Adrenal gland (tissue), 12 donors: ENCODE measurements around the gene PCDHA10. TPM values are rescaled to one million over a fixed set of nuclear protein-coding genes. Genes with fewer than 3 reads are reported as not detected.

Experiments used
- DNase-seq, 7 donors: peaks; one replicate each; pipeline ENCODE4 v3.0.0-alpha.2; 2019 to 2020
- H3K27ac ChIP-seq, 5 donors: fragments of 200-600 bp; sonication (generic) in 4 of 5; 1 replicate in 3 of 5; 2 replicates in 2 of 5; pipeline versions ENCODE4 v1.5.1 to v1.8.0; 2016 to 2020; ENCODE audit warnings: mild to moderate bottlenecking in 1 of 5
- H3K27me3 ChIP-seq: fragments of 200-600 bp; 2 replicates; pipeline ENCODE4 v1.8.0; 2021
- H3K36me3 ChIP-seq, 2 donors: fragments of 200-600 bp; replicated peaks in 1 of 2; 1 replicate in 1 of 2; 2 replicates in 1 of 2; pipeline versions ENCODE4 v1.5.1 to v1.8.0; 2018 to 2022
- H3K4me1 ChIP-seq, 2 donors: fragments of 200-600 bp; replicated peaks in 1 of 2; 1 replicate in 1 of 2; 2 replicates in 1 of 2; pipeline versions ENCODE4 v1.5.1 to v1.8.0; 2018 to 2021
- H3K4me3 ChIP-seq, 4 donors: fragments of 200-600 bp; sonication (generic) in 3 of 4; one replicate each; pipeline ENCODE4 v1.5.1; 2016 to 2018
- H3K9me3 ChIP-seq, 3 donors: fragments of 200-600 bp; sonication (generic) in 1 of 3; replicated peaks in 1 of 3; 1 replicate in 2 of 3; 2 replicates in 1 of 3; pipeline versions ENCODE4 v1.5.1 to v1.8.0; 2016 to 2021
- CTCF ChIP-seq, 6 experiments: fragments of 450-650 bp in 4 of 6; fragments of 200-600 bp in 2 of 6; sonication (generic) in 1 of 6; IDR thresholded peaks; 1 replicate in 5 of 6; 2 replicates in 1 of 6; pipeline versions ENCODE4 v1.5.1 to v1.8.0; 2016 to 2021; ENCODE audit warnings: antibody characterized with exemption in 6 of 6, mild to moderate bottlenecking in 2 of 6, moderate library complexity in 1 of 6
- POLR2A ChIP-seq, 2 donors: fragments of 450-650 bp; IDR thresholded peaks; one replicate each; pipeline ENCODE4 v1.6.1; 2017; ENCODE audit warnings: antibody characterized with exemption in 2 of 2, mild to moderate bottlenecking in 2 of 2, moderate library complexity in 1 of 2
- WGBS, 4 donors: extraction: QIAGEN DNeasy Blood & Tissue Kit in 2 of 4; methylation state at CpG; one replicate each; pipeline versions ENCODE4 v1.1.5 to v1.1.7; 2013 to 2017; 5-methylcytosine and 5-hydroxymethylcytosine counted together
- intact Hi-C, 2 donors: fragments of 100-400 bp; cut with DNase I; formaldehyde crosslinking; loops; one replicate each; pipeline versions ENCODE4 v1.14.1 to v1.15.0; 2022 to 2023
- polyA plus RNA-seq, 3 donors: library from polyadenylated mRNA; stranded (reverse); fragments of 200-250 nt in 2 of 3; fragments of 350-450 nt in 1 of 3; fragmentation: Illumina TruSeq in 1 of 3; extraction: RNeasy Lipid Tissue Mini Kit (QIAGEN cat#74804) in 1 of 3; gene quantifications; one replicate each; pipeline ENCODE4 v1.2.3, GENCODE V29; 2013 to 2014
- total RNA-seq, 9 donors: library from RNA; depleted of rRNA in 4 of 9; stranded (reverse); fragments of >200 nt in 4 of 9; fragments of 120-200 nt in 1 of 9; fragmentation: NEBNext Ultra II Directional in 1 of 9; extraction: Animal tissue kit (Norgen Biotek cat#: 25700) in 1 of 9; gene quantifications; one replicate each; pipeline versions ENCODE4 v1.1.0 to v1.2.4, GENCODE V29; 2013 to 2023
- donor health status: healthy with polysubstance abuse.
- donor health status: Bipolar disorder and iron deficiency.
- donor health status: DM: yes; HTN: yes; CAD: no.
- donor health status: DM: no; HTN: no; CAD: no.
- donor health status: DM: no; HTN: no; CAD: no.
- donor health status: DM: yes; HTN: yes; CAD: no.

The PCDHA10 gene
- total and polyA plus RNA-seq, 12 donors: under 0.01 to 1.8 (median 0.48) TPM

- no peak overlapping the region for H3K27ac ChIP-seq
- 32 to 51% (median 37%) methylated on average over 20 to 79 of the region's 79 CpGs for WGBS, 4 donors
- no peak for DNase-seq
- no peaks in the 10 kb centered on the region for H3K4me1 ChIP-seq
- H3K36me3 ChIP-seq: no peaks in the 10 kb centered on the region
- no peaks in the 10 kb centered on the region for H3K9me3 ChIP-seq
- H3K4me3 ChIP-seq: no peak overlapping the region
- H3K27me3 ChIP-seq: peaks cover 5% of the 10 kb centered on the region
- intact Hi-C loops: no loop called here
- no peak for TF ChIP-seq POLR2A (IDR thresholded peaks at IDR 0.05)
- TF ChIP-seq CTCF (IDR thresholded peaks at IDR 0.05): no peak
Measured at GRCh38 chr5:140883927-140884697, 28.4 kb downstream of the PCDHA10 start.

- DNase-seq: no peak
- Histone ChIP-seq H3K9me3 (no peaks in the 10 kb centered on the region), H3K4me1 (no peaks in the 10 kb centered on the region), H3K27ac (no peak overlapping the region), H3K36me3 (no peaks in the 10 kb centered on the region), H3K4me3 (no peak overlapping the region), H3K27me3 (no peaks in the 10 kb centered on the region)
- no peak for TF ChIP-seq CTCF (IDR thresholded peaks at IDR 0.05)
- no peak for TF ChIP-seq POLR2A (IDR thresholded peaks at IDR 0.05)
- 50 to 100% (median 66%) methylated on average over 1 of the region's 1 CpG for WGBS, 4 donors
- intact Hi-C loops: no loop called here
Measured at GRCh38 chr5:140916325-140916724, 60.6 kb downstream of the PCDHA10 start.

Other genes with a start within 250 kb of the PCDHA10 start
- 100 to 1,000 TPM in 8 of 9 donors, 1 to 10 TPM in 1; 9.8 to 885 (median 316) TPM for gene CD14, start 222.7 kb upstream of the PCDHA10 start, total RNA-seq
- 100 to 1,000 TPM in 2 of 3 donors, 10 to 100 TPM in 1; 13.9 to 252 (median 101) TPM for gene CD14, start 222.7 kb upstream of the PCDHA10 start, polyA plus RNA-seq
- gene TMCO6, start 216.4 kb upstream of the PCDHA10 start, total RNA-seq: 100 to 1,000 TPM in 1 of 9 donors, 10 to 100 TPM in 7, 1 to 10 TPM in 1; 6.6 to 348 (median 29.5) TPM
- 10 to 100 TPM in 2 of 3 donors, 1 to 10 TPM in 1; 5.6 to 44.7 (median 25.3) TPM for gene TMCO6, start 216.4 kb upstream of the PCDHA10 start, polyA plus RNA-seq
- 100 to 1,000 TPM in 8 of 9 donors, 10 to 100 TPM in 1; 98.1 to 139 (median 115) TPM for gene NDUFA2, start 208.3 kb upstream of the PCDHA10 start, total RNA-seq
- 100 to 1,000 TPM in 2 of 3 donors, 10 to 100 TPM in 1; 65.6 to 573 (median 367) TPM for gene NDUFA2, start 208.3 kb upstream of the PCDHA10 start, polyA plus RNA-seq
- gene IK, start 208.1 kb upstream of the PCDHA10 start, total RNA-seq: 100 to 1,000 TPM in 4 of 9 donors, 10 to 100 TPM in 5; 65.7 to 478 (median 83.3) TPM
- gene IK, start 208.1 kb upstream of the PCDHA10 start, polyA plus RNA-seq: 100 to 1,000 TPM in 1 of 3 donors, 10 to 100 TPM in 2; 65.5 to 153 (median 97.5) TPM
- gene WDR55, start 191.0 kb upstream of the PCDHA10 start, total RNA-seq: 10 to 100 TPM; 13.6 to 20.0 (median 17.1) TPM
- 10 to 100 TPM; 13.3 to 20.8 (median 13.5) TPM for gene WDR55, start 191.0 kb upstream of the PCDHA10 start, polyA plus RNA-seq
- gene DND1, start 182.3 kb upstream of the PCDHA10 start, total RNA-seq: 1 to 10 TPM in 1 of 9 donors, under 1 TPM in 8; 0.19 to 3.6 (median 0.50) TPM
- gene DND1, start 182.3 kb upstream of the PCDHA10 start, polyA plus RNA-seq: 1 to 10 TPM in 2 of 3 donors, under 1 TPM in 1; 0.18 to 3.1 (median 2.1) TPM
- 10 to 100 TPM; 36.4 to 80.6 (median 55.7) TPM for gene HARS1, start 164.5 kb upstream of the PCDHA10 start, total RNA-seq
- gene HARS1, start 164.5 kb upstream of the PCDHA10 start, polyA plus RNA-seq: 100 to 1,000 TPM in 1 of 3 donors, 10 to 100 TPM in 2; 92.3 to 111 (median 94.6) TPM
- gene HARS2, start 164.4 kb upstream of the PCDHA10 start, total RNA-seq: 10 to 100 TPM; 21.3 to 51.2 (median 32.9) TPM
- gene HARS2, start 164.4 kb upstream of the PCDHA10 start, polyA plus RNA-seq: 10 to 100 TPM; 26.0 to 31.0 (median 28.6) TPM
- 100 to 1,000 TPM in 1 of 9 donors, 10 to 100 TPM in 8; 24.6 to 122 (median 51.4) TPM for gene ZMAT2, start 155.4 kb upstream of the PCDHA10 start, total RNA-seq
- 100 to 1,000 TPM in 1 of 3 donors, 10 to 100 TPM in 2; 42.1 to 113 (median 82.8) TPM for gene ZMAT2, start 155.4 kb upstream of the PCDHA10 start, polyA plus RNA-seq
- under 1 TPM in 4 of 9 donors, not detected in 5; 0.07 to 0.20 (median 0.12) TPM for gene PCDHA1, start 69.8 kb upstream of the PCDHA10 start, total RNA-seq
- under 1 TPM; 0.05 to 0.08 (median 0.07) TPM for gene PCDHA1, start 69.8 kb upstream of the PCDHA10 start, polyA plus RNA-seq
- under 1 TPM in 4 of 9 donors, not detected in 5; 0.12 to 0.28 (median 0.21) TPM for gene PCDHA2, start 61.0 kb upstream of the PCDHA10 start, total RNA-seq
- gene PCDHA2, start 61.0 kb upstream of the PCDHA10 start, polyA plus RNA-seq: under 1 TPM in 2 of 3 donors, not detected in 1; 0.03 to 0.09 TPM
- 1 to 10 TPM in 1 of 9 donors, under 1 TPM in 6, not detected in 2; 0.10 to 1.4 (median 0.31) TPM for gene PCDHA3, start 54.8 kb upstream of the PCDHA10 start, total RNA-seq
- 1 to 10 TPM in 1 of 3 donors, under 1 TPM in 2; 0.16 to 1.1 (median 0.24) TPM for gene PCDHA3, start 54.8 kb upstream of the PCDHA10 start, polyA plus RNA-seq
- under 1 TPM; 0.04 to 0.96 (median 0.28) TPM for gene PCDHA4, start 48.8 kb upstream of the PCDHA10 start, total RNA-seq
- gene PCDHA4, start 48.8 kb upstream of the PCDHA10 start, polyA plus RNA-seq: under 1 TPM; 0.08 to 0.33 (median 0.10) TPM
- gene PCDHA5, start 34.3 kb upstream of the PCDHA10 start, total RNA-seq: under 1 TPM in 7 of 9 donors, not detected in 2; 0.11 to 0.67 (median 0.17) TPM
- under 1 TPM; 0.07 to 0.62 (median 0.24) TPM for gene PCDHA5, start 34.3 kb upstream of the PCDHA10 start, polyA plus RNA-seq
- gene PCDHA6, start 27.9 kb upstream of the PCDHA10 start, total RNA-seq: 1 to 10 TPM in 1 of 9 donors, under 1 TPM in 7, not detected in 1; 0.14 to 1.1 (median 0.48) TPM
- under 1 TPM; 0.20 to 0.97 (median 0.32) TPM for gene PCDHA6, start 27.9 kb upstream of the PCDHA10 start, polyA plus RNA-seq
- 1 to 10 TPM in 1 of 9 donors, under 1 TPM in 6, not detected in 2; 0.22 to 1.2 (median 0.35) TPM for gene PCDHA7, start 21.6 kb upstream of the PCDHA10 start, total RNA-seq
- under 1 TPM; 0.16 to 0.20 (median 0.20) TPM for gene PCDHA7, start 21.6 kb upstream of the PCDHA10 start, polyA plus RNA-seq
- gene PCDHA8, start 14.7 kb upstream of the PCDHA10 start, total RNA-seq: under 1 TPM in 3 of 9 donors, not detected in 6; 0.14 to 0.18 (median 0.17) TPM
- gene PCDHA8, start 14.7 kb upstream of the PCDHA10 start, polyA plus RNA-seq: under 1 TPM; 0.03 to 0.16 (median 0.09) TPM
- gene PCDHA9, start 7.5 kb upstream of the PCDHA10 start, total RNA-seq: under 1 TPM in 7 of 9 donors, not detected in 2; 0.04 to 0.39 (median 0.18) TPM
- not detected for gene PCDHA9, start 7.5 kb upstream of the PCDHA10 start, polyA plus RNA-seq
- 1 to 10 TPM in 1 of 9 donors, under 1 TPM in 7, not detected in 1; 0.07 to 1.5 (median 0.35) TPM for gene PCDHA11, start 13.1 kb downstream of the PCDHA10 start, total RNA-seq
- under 1 TPM in 2 of 3 donors, not detected in 1; 0.48 to 0.51 TPM for gene PCDHA11, start 13.1 kb downstream of the PCDHA10 start, polyA plus RNA-seq
- gene PCDHA12, start 19.4 kb downstream of the PCDHA10 start, total RNA-seq: 1 to 10 TPM in 3 of 9 donors, under 1 TPM in 6; 0.25 to 1.9 (median 0.55) TPM
- under 1 TPM; 0.17 to 0.32 (median 0.20) TPM for gene PCDHA12, start 19.4 kb downstream of the PCDHA10 start, polyA plus RNA-seq
- gene PCDHA13, start 26.2 kb downstream of the PCDHA10 start, total RNA-seq: under 1 TPM in 8 of 9 donors, not detected in 1; 0.12 to 0.98 (median 0.55) TPM
- under 1 TPM; 0.13 to 0.32 (median 0.26) TPM for gene PCDHA13, start 26.2 kb downstream of the PCDHA10 start, polyA plus RNA-seq
- 1 to 10 TPM in 2 of 9 donors, under 1 TPM in 7; 0.29 to 1.4 (median 0.70) TPM for gene PCDHAC1, start 70.4 kb downstream of the PCDHA10 start, total RNA-seq
- gene PCDHAC1, start 70.4 kb downstream of the PCDHA10 start, polyA plus RNA-seq: under 1 TPM; 0.10 to 0.81 (median 0.16) TPM
- gene PCDHAC2, start 110.6 kb downstream of the PCDHA10 start, total RNA-seq: 1 to 10 TPM in 6 of 9 donors, under 1 TPM in 3; 0.30 to 6.1 (median 1.1) TPM
- 1 to 10 TPM in 1 of 3 donors, under 1 TPM in 2; 0.07 to 6.5 (median 0.32) TPM for gene PCDHAC2, start 110.6 kb downstream of the PCDHA10 start, polyA plus RNA-seq
- gene PCDHB1, start 195.5 kb downstream of the PCDHA10 start, total RNA-seq: under 1 TPM in 4 of 9 donors, not detected in 5; under 0.01 to 0.07 (median 0.02) TPM
- under 1 TPM in 1 of 3 donors, not detected in 2; 0.11 TPM for gene PCDHB1, start 195.5 kb downstream of the PCDHA10 start, polyA plus RNA-seq
- 1 to 10 TPM in 7 of 9 donors, under 1 TPM in 2; 0.65 to 2.8 (median 1.5) TPM for gene PCDHB2, start 238.7 kb downstream of the PCDHA10 start, total RNA-seq
- gene PCDHB2, start 238.7 kb downstream of the PCDHA10 start, polyA plus RNA-seq: under 1 TPM; 0.24 to 0.79 (median 0.44) TPM
- gene PCDHB3, start 244.6 kb downstream of the PCDHA10 start, total RNA-seq: 1 to 10 TPM in 6 of 9 donors, under 1 TPM in 3; 0.35 to 2.2 (median 1.2) TPM
- 1 to 10 TPM in 1 of 3 donors, under 1 TPM in 2; 0.20 to 1.4 (median 0.32) TPM for gene PCDHB3, start 244.6 kb downstream of the PCDHA10 start, polyA plus RNA-seq